Liver (tissue), 9 donors: ENCODE data around the gene TMIGD1. TPM values are rescaled to one million over a fixed set of nuclear protein-coding genes. Genes with fewer than 3 reads are reported as not detected.

Source experiments
- DNase-seq: peaks from one replicate; pipeline ENCODE4 v3.0.0-alpha.2; 2017; ENCODE audit warnings: low spot score
- H3K27ac ChIP-seq, 2 donors: one replicate each; pipeline ENCODE4 v1.7.0; 2013; ENCODE audit warnings: inconsistent platforms in 2 of 2, low read length in 2 of 2, control low read depth in 1 of 2, low read depth in 1 of 2, mild to moderate bottlenecking in 1 of 2
- H3K27me3 ChIP-seq, 4 donors: one replicate each; pipeline versions ENCODE4 v1.6.1 to v1.7.0; 2013; ENCODE audit warnings: low read length in 3 of 4, inconsistent platforms in 1 of 4, mild to moderate bottlenecking in 1 of 4, moderate library complexity in 1 of 4; ENCODE audit not compliant: control insufficient read depth in 4 of 4, insufficient read depth in 4 of 4
- H3K36me3 ChIP-seq, 4 donors: one replicate each; pipeline versions ENCODE4 v1.6.1 to v1.7.0; 2013; ENCODE audit warnings: low read length in 3 of 4, mild to moderate bottlenecking in 3 of 4, low read depth in 1 of 4, moderate library complexity in 1 of 4; ENCODE audit not compliant: control insufficient read depth in 4 of 4, insufficient read depth in 3 of 4
- H3K4me1 ChIP-seq, 4 donors: one replicate each; pipeline versions ENCODE4 v1.6.1 to v1.7.0; 2013; ENCODE audit warnings: low read length in 3 of 4, mild to moderate bottlenecking in 3 of 4, moderate library complexity in 1 of 4; ENCODE audit not compliant: control insufficient read depth in 4 of 4, insufficient read depth in 4 of 4
- H3K4me3 ChIP-seq, 3 donors: one replicate each; pipeline versions ENCODE4 v1.6.1 to v1.7.0; 2013; ENCODE audit warnings: low read length in 3 of 3, control low read depth in 1 of 3, low read depth in 1 of 3, mild to moderate bottlenecking in 1 of 3
- H3K9ac ChIP-seq, 2 donors: one replicate each; pipeline ENCODE4 v1.7.0; 2013; ENCODE audit warnings: low read length in 2 of 2, mild to moderate bottlenecking in 2 of 2, moderate library complexity in 2 of 2, control low read depth in 1 of 2, low read depth in 1 of 2
- H3K9me3 ChIP-seq, 4 donors: one replicate each; pipeline versions ENCODE4 v1.6.1 to v1.7.0; 2013; ENCODE audit warnings: low read length in 3 of 4; ENCODE audit not compliant: control insufficient read depth in 4 of 4
- ATF3 ChIP-seq: IDR thresholded peaks from 2 replicates; pipeline ENCODE4 v1.6.1; 2016; ENCODE audit warnings: antibody characterized with exemption
- CTCF ChIP-seq: fragments of 150-350 bp; IDR thresholded peaks from 2 replicates; pipeline ENCODE4 v1.5.1; 2017; ENCODE audit warnings: improper control_type of control experiment, low read depth, low read length; ENCODE audit not compliant: missing input control
- EGR1 ChIP-seq, 2 donors: IDR thresholded peaks; 2 replicates each; pipeline ENCODE4 v1.6.1; 2016 to 2018; ENCODE audit warnings: antibody characterized with exemption in 2 of 2, low read depth in 2 of 2
- FOXA1 ChIP-seq: IDR thresholded peaks from 2 replicates; pipeline ENCODE4 v1.6.1; 2016; ENCODE audit warnings: antibody characterized with exemption
- FOXA2 ChIP-seq: IDR thresholded peaks from 2 replicates; pipeline ENCODE4 v1.6.1; 2016; ENCODE audit warnings: antibody characterized with exemption
- GABPA ChIP-seq, 2 donors: IDR thresholded peaks in 1 of 2; conservative IDR thresholded peaks in 1 of 2; 2 replicates each; pipeline ENCODE4 v1.6.1; 2016; ENCODE audit warnings: antibody characterized with exemption in 2 of 2, mild to moderate bottlenecking in 1 of 2, moderate library complexity in 1 of 2
- HNF4A ChIP-seq, 2 donors: conservative IDR thresholded peaks; 2 replicates each; pipeline ENCODE4 v1.6.1; 2016; ENCODE audit warnings: antibody characterized with exemption in 2 of 2, mild to moderate bottlenecking in 2 of 2
- HNF4G ChIP-seq: IDR thresholded peaks from 2 replicates; pipeline ENCODE4 v1.6.1; 2016; ENCODE audit warnings: antibody characterized with exemption
- JUND ChIP-seq, 2 donors: IDR thresholded peaks; 2 replicates each; pipeline ENCODE4 v1.6.1; 2016; ENCODE audit warnings: antibody characterized with exemption in 2 of 2
- MAX ChIP-seq: IDR thresholded peaks from 2 replicates; pipeline ENCODE4 v1.6.1; 2016; ENCODE audit warnings: antibody characterized with exemption
- NR2F2 ChIP-seq: IDR thresholded peaks from 2 replicates; pipeline ENCODE4 v1.6.1; 2016; ENCODE audit warnings: antibody characterized with exemption
- RAD21 ChIP-seq, 2 donors: IDR thresholded peaks; 2 replicates each; pipeline ENCODE4 v1.6.1; 2016; ENCODE audit warnings: antibody characterized with exemption in 2 of 2, mild to moderate bottlenecking in 2 of 2
- REST ChIP-seq: IDR thresholded peaks from 2 replicates; pipeline ENCODE4 v1.6.1; 2016; ENCODE audit warnings: antibody characterized with exemption, mild to moderate bottlenecking
- RXRA ChIP-seq, 2 donors: IDR thresholded peaks; 2 replicates each; pipeline ENCODE4 v1.6.1; 2017 to 2018; ENCODE audit warnings: antibody characterized with exemption in 2 of 2, mild to moderate bottlenecking in 1 of 2
- SP1 ChIP-seq: IDR thresholded peaks from 2 replicates; pipeline ENCODE4 v1.6.1; 2018; ENCODE audit warnings: antibody characterized with exemption, mild to moderate bottlenecking
- TAF1 ChIP-seq: conservative IDR thresholded peaks from 2 replicates; pipeline ENCODE4 v1.6.1; 2016; ENCODE audit warnings: antibody characterized with exemption, mild to moderate bottlenecking
- YY1 ChIP-seq: IDR thresholded peaks from 2 replicates; pipeline ENCODE4 v1.6.1; 2016; ENCODE audit warnings: antibody characterized with exemption, mild to moderate bottlenecking
- ZBTB33 ChIP-seq: IDR thresholded peaks from 2 replicates; pipeline ENCODE4 v1.6.1; 2016; ENCODE audit warnings: antibody characterized with exemption
- WGBS: extraction: QIAGEN DNeasy Blood & Tissue Kit; methylation state at CpG from one replicate; pipeline ENCODE4 v1.1.7; 2013; 5-methylcytosine and 5-hydroxymethylcytosine counted together
- polyA plus RNA-seq, 2 donors: library from polyadenylated mRNA; stranded (reverse) in 1 of 2; unstranded in 1 of 2; fragments of 200-250 nt in 1 of 2; fragments of >200 nt in 1 of 2; fragmentation: Nextera tagmentation in 1 of 2; extraction: Ambion mirVana in 1 of 2; gene quantifications; one replicate each; pipeline versions ENCODE4 v1.2.1 to v1.2.3, GENCODE V29; 2013 to 2015
- total RNA-seq, 2 donors: library from RNA; depleted of rRNA; stranded (reverse); fragments of >200 nt; gene quantifications; one replicate each; pipeline ENCODE4 v1.2.3, GENCODE V29; 2014
- donor health status: healthy.
- donor health status: healthy.
- donor health status: healthy.
- donor health status: healthy.
- donor health status: healthy.

Gene TMIGD1
- total and polyA plus RNA-seq, 4 donors: not detected

GRCh38 chr17:30380643-30381339 is 46.9 kb upstream of the TMIGD1 start:
- Histone ChIP-seq H3K4me1 (peaks cover 3 to 30% (median 14%) of the 10 kb centered on the region in 4 donors), H3K27me3 (no peaks in the 10 kb centered on the region), H3K9ac (peak overlapping the region in 1 of 2 donors; percentile 58), H3K9me3 (no peaks in the 10 kb centered on the region), H3K27ac (no peak overlapping the region), H3K36me3 (peaks cover 0 to 6% (median 3%) of the 10 kb centered on the region in 4 donors), H3K4me3 (peak overlapping the region; percentile 75 to 98 (median 92))
- no peak for DNase-seq
- 67% methylated on average over 7 of the region's 7 CpGs for whole genome bisulfite sequencing
- TF ChIP-seq SP1: no peak
- no peak for TF ChIP-seq HNF4G
- TF ChIP-seq FOXA2: no peak
- no peak for TF ChIP-seq TAF1
- TF ChIP-seq YY1: no peak
- TF ChIP-seq CTCF: no peak
- no peak for TF ChIP-seq RAD21 (IDR thresholded peaks at IDR 0.05)
- TF ChIP-seq HNF4A (conservative IDR thresholded peaks at IDR 0.05): no peak
- no peak for TF ChIP-seq ZBTB33
- TF ChIP-seq GABPA (IDR thresholded peaks at IDR 0.05 in 1 of 2, conservative IDR thresholded peaks at IDR 0.05 in 1 of 2): no peak
- no peak for TF ChIP-seq NR2F2
- TF ChIP-seq MAX: no peak
- no peak for TF ChIP-seq FOXA1
- no peak for TF ChIP-seq REST
- no peak for TF ChIP-seq JUND (IDR thresholded peaks at IDR 0.05)
- TF ChIP-seq ATF3: no peak
- TF ChIP-seq RXRA (IDR thresholded peaks at IDR 0.05): no peak
- no peak for TF ChIP-seq EGR1 (IDR thresholded peaks at IDR 0.05; ENCODE audit: low read depth in 2 of 2)
